Frontal cortex (tissue), 4 donors: Measurements from ENCODE around the gene IQSEC1. TPM values are rescaled to one million over a fixed set of nuclear protein-coding genes. Genes with fewer than 3 reads are reported as not detected.

Experiments
- DNase-seq, 2 donors: peaks; one replicate each; pipeline ENCODE4 v3.0.0; 2012; ENCODE audit warnings: low spot score in 2 of 2
- FAIRE-seq: peaks from 2 replicates; lab custom pipeline; 2012; peaks lifted over from hg19 to GRCh38; lab: Jason Lieb, UNC
- total RNA-seq: library from RNA; depleted of rRNA; stranded (reverse); fragments of >200 nt; gene quantifications from one replicate; pipeline ENCODE4 v1.2.3, GENCODE V29; 2014
- donor health status: control.
- donor health status: control.
- donor health status: control.

IQSEC1 gene
- total RNA-seq, 1 donor from 2014 or later: 14.3 TPM

DNA sequence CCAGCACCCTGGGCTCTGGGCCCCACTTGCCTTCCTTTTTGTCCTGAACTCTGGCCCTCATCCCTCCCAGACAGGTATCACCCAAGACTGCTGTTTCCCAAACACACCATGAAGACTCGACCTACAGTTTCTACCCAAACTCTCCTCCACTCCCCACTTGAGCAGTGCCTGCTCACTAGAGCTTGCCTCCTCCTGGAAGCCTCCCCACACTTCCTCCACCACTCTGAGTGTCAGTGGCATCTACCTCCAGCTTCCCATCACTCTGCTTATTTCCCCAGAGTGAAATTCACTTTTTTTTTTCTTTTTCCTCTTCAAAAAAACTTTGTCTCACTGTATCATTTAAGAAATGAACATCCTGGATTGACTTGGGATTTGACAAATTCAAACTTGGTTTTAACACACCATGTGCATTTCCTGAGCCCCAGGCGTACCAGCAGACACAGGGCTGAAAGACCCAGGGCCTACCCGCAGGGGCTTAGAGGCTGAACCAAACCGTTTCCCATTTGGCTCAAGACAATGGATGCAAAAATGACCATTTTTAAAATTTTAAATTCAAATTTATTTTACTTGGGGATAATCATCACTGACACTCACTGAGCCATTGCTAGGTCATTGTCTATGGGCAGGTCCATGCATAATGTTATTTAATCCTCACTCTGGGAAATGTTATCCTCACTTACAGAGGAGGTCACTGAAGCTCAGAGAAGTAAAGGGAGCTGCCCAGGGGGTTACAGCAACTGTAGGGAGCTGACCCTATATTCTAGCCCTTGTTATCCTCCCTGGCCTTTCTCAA lies 62.3 kb downstream of the IQSEC1 start:
- FAIRE-seq (no peak), DNase-seq (no peak)

- DNase-seq: no peak
- FAIRE-seq: no peak
Observed at GRCh38 chr3:13009946-13010315, 63.3 kb downstream of the IQSEC1 start.

DNA sequence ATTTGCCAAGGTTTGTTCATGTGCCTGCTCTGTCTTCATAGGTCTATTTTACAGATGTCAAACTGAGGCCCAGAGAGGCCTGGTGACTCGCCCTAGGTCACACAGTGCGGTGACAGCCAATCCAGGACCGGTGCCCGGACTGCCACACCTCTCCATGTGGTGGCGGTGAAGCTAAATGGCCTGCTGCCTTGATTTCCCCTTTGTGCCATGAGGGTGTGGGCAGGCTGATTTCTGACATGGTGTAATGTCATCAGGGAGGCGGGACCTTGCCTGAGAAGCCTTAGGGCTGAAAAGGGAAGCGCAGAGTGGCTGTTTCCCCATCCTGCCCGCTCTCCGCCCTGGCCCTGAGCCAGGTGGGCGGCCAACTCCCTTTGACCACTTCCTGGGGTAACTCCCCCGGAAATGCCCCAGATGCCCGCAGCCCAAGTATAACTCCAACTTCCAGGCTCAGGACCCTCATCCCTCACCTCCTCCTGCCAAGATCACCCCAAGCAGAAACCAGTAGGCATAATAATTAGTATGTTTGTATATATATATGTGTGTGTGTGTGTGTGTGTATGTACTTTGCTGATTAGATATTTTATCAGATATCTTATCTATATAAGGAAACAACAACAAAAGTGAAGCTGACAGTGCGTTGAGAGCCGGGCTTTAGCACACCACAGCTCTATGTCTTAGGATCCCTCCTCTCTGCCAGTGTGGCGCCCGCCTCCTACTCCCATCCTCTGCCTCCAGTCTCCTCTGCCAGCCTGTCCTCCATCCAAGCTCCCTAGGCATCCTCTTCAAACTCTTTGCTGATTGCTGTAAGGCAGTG lies 63.9 kb downstream of the IQSEC1 start:
- DNase-seq (no peak), FAIRE-seq (no peak)

DNA sequence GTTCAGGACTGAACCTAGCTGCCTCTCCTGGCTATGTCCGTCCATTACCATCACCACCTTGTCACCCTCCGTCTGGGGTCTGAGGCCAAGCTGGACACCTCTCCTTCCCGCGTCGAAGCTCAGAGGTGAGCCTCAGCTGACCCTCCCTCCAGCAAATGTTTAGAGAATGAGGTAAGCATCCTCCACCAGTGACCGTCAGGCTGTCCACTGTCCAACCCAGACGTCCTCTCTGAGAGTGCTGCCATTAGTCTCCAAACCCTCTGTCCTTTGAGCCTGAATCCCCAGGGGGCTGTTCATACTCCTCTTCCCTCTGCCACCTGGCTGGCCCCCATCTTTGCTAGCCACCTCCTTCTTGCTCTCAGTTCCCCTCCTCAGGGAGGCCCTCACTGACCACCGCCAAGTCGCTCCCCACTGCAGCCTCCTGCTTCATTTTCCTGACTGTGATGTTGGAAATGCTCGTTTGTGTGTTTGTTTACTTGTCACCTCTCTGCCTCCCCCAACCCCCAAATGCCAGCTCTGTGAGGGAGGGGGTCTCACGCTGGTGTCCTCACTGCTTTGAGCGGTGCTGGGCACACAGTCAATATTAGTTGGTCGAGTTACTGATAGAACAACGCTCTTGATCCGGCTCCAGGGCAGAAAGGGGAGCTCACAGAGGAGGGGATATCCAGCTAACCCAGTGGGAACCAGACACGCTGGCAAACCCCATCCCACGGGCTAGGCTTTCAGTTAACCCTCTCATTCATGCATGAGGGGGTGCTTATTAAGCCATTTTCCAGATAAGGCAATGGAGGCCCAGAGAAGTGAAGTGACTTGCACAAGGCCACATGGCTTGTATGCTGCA lies 64.9 kb downstream of the IQSEC1 start:
- DNase-seq: no peak
- no peak for FAIRE-seq

DNA sequence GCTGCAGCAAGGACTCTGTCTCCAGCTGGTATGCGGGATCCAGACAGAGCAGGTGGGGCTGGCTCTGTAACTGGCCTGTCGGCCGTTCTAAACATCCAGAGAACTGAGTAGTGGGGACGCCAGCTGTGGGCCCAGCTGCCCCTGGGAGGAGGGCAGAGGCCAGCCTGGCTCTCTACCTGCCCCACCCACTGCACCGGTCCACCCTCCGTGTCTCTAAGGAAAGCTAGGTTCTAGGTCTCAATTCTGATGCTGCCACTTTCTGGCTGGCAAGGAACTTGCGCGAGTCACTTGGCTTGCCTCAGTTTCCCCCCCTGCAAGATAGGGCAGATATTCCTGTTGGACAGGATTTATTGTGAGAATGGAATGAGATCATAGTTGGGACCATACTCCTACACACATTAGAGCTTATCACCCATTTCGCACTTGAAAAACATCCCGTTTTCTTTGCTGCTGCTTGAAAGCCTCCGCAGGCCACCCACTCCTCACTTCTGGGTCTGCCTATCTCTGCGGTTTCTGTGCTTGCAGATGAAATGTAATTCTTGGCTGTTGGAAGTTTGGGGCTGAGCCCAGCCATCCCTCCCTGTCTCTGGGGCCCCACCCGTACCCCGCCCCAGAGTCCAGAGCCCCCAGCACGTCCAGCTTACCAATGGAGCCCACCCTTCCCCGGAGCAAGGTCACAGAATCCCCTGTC lies 65.8 kb downstream of the IQSEC1 start:
- DNase-seq: no peak
- FAIRE-seq: no peak

- FAIRE-seq: no peak
- DNase-seq: no peak
Observed at GRCh38 chr3:13006216-13006990, 66.8 kb downstream of the IQSEC1 start.

GRCh38 chr3:13005301-13005700 lies 67.9 kb downstream of the IQSEC1 start:
- DNase-seq (no peak), FAIRE-seq (no peak)

GRCh38 chr3:13004376-13004775 lies 68.9 kb downstream of the IQSEC1 start:
- FAIRE-seq (no peak), DNase-seq (no peak)

DNA sequence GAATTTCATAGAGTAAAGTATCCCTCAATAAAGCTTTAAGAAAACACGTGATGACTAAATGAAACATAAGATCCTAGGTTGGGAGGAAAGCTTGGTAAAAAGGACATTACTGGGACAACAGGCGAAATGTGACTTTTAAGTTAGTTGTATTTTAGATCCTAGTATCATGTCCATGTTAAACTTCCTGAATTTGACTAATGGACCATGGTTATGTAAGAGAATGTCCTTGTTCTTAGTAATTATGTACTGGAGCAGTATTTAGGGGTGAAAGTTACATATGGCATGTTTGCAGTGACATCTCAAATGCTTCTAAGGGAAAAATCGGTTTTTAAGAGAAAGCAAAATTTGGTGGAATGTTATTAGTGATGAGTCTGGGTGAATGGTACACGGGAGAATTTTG lies 69.6 kb downstream of the IQSEC1 start:
- FAIRE-seq: no peak
- no peak for DNase-seq

DNA sequence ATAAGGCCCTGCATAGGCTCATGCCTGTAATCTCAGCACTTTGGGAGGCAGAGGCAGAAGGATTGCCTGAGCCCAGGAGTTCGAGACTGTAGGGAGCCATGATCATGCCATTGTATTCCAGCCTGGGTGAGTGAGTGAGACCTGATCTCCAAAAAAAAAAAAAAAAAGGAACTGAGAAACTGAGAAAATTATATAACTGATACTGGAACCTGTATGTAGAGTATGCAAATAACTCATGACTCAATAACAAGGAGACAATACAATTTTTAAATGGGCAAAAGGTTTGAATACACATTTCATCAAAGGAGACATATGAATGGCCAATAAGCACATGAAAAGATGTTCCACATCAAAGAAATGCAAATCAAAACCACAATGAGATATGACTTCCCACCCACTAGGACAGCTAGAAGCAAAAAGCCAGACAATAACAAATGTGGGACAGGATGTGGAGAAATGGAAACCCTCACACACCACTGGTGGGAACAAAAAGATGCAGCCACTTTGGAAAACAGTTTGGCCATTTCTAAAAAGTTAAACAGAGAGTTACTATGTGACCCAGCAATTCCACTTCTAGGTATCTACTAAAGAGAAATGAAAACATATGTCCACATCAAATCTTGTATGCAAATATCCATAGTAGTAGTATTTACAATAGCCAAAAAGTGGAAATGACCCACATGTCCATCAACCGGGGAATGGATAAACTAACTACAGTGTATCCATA lies 70.7 kb downstream of the IQSEC1 start:
- DNase-seq: no peak
- FAIRE-seq: no peak

DNA sequence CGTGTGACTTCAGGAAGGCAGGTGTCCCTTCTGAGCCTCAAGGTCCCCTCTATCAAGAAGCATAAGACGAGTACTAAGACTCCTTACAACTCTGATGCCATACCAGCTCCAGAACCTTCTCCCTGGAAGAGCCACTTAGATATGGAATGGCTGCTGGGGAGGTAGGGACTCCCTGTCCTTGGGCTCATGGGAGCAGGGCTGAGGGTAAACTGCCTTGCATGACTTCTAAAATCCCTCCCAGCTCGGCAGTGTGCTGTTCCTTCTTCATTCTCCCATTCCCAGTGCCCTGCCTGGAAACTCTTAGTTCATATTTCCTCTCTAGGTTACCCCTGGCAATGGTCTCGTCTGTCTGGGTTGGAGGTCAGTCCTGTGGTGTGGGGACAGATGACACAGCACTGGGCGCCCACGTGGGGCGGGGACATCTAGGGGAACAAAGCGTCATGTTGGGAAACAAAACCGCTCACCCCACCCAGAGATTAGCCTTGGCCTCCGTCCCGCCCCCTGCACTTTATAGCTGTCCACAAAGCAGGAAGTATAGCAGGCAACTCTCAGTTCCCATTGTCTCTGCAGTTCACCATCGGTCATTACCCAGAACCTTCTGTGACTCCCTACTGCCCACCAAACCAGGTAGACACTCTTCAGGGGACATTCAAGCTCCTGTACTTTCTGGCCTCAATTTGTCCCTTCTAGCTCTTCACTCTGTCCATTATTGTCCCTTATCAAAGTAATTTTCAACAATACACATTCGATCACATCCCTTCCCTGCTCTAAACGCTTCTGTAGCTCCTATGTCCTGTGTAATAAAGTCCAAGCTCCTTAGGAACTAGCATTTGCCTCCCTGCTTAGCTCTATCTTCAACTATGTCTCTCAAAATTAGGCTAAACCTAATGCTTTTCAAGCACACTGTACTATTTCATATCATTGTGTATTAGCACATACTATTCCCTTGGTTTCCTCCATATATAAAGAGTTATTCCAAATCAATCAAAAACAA lies 73.8 kb downstream of the IQSEC1 start:
- no peak for DNase-seq
- no peak for FAIRE-seq

DNA sequence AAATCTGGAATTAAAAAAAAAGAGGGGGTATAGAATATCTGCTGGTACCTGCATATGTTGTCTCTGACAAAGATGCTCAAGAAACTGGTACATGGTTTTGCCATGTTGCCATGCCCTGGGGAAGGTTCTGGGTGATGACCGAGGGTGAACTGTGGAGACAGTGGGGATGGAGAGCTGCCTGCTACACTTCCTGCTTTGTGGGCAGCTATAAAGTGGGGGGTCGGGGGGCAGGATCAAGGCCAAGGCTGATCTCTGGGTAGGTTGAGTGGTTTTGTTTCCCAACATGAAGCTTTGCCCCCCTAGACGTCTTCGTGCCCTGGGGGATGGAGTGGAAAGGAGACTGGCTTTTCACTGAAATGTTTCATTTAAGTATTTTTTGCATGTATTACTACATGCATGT lies 74.6 kb downstream of the IQSEC1 start:
- no peak for DNase-seq
- FAIRE-seq: no peak

DNA sequence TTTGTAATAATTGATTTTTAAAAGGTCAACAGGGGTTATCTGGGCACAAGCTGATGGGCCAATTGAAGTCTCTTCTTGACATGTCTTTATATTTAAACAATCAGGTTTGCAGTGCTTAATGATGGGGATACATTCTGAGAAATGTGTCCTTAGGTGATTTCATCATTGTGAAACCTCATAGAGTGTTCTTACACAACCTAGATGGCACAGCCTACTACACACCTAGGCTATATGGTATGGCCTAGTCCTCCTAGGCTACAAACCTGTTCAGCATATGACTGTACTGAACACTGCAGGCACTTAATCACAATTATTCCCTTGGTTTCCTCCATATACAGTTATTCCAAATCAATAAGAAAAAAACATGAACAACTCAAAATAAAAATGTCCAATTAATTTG lies 75.8 kb downstream of the IQSEC1 start:
- FAIRE-seq: no peak
- no peak for DNase-seq

GRCh38 chr3:12996181-12996506 lies 77.1 kb downstream of the IQSEC1 start:
- DNase-seq (no peak), FAIRE-seq (no peak)

DNA sequence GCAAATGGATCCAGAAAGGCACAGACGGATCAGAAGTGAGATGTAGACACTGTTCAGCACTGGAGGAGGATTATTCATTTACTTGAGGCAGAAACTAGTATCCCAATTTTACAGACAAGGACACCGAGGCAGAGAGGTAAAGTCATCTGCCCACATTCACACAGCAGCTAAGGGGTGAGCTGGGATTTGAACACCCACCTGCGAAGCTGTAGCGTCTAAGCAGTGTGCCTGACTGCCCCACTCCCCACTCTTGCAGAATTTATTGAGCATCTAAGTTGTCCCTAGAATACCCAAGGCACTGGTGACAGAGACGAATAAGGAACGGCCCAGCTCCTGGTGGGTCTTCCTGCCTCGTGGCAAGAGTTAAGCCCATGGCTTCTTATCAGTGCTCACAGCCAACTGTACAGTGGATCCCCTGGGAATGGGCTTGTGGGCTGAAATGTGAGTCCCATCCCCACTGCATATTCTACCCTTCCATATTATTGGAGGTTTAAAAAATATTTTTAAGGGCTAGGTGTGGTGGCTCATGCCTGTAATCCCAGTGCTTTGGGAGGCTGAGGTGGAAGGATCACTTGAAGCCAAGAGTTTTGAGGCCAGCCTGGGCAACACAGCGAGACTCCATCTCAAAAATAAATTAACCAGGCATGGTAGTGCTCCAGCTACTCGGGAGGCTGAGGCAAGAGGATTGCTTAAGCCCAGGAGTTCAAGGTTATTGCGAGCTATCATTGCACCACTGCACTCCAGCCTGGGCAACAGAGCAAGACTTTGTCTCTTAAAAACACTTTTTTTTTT lies 77.6 kb downstream of the IQSEC1 start:
- FAIRE-seq (no peak), DNase-seq (no peak)

DNA sequence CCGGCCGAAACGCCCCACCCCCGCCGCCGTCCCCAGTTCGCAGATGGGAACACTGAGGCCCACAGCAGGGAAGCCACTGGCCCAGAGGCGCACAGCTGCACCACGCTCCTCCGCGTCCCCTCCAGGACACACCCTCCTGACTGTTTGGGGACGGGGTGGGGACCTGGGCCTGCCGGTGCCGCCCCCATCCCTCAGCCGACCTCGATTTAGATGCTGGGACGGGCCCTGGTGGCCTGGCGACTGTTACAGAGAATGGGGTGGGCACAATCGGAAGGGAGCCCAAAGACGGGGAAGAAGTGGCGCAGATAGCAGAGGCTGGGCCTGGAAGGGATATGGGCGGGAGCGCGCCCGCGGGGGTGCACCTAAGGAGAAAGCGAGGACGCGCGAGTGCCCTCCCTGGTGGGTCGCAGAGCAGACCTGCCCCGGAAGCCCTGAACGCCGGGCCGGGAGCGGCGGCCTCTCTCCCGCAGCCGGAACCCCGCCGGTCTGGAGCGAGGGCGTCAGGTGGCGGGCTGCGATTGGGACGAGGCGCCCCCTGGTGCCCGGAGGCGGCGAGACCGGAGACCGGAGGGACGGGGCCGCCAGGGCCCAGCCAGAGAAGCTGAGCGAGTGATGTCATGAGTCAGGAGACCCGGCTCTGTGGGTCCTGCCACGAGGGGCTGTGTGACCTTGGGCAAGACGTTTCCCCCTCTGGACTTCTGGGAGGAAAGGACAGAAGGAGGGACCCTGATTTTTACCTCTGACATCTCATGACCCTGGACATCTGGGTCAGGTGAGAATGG lies 78.4 kb downstream of the IQSEC1 start:
- FAIRE-seq: no peak
- peak; percentile 93 to 95 for DNase-seq
